ENCODE measurements around the gene TBPL1.

GRCh38 chr6:134010400-134010799 is 57.4 kb downstream of the TBPL1 start:
- TF ChIP-seq TAF1 (IDR thresholded peaks at IDR 0.05; ENCODE audit: low read depth, low read length) = no peak
- TF ChIP-seq POLR2AphosphoS5 (IDR thresholded peaks at IDR 0.05; ENCODE audit: low read depth, low read length) = no peak
- no peak for TF ChIP-seq POLR2A (IDR thresholded peaks at IDR 0.05; ENCODE audit: low read depth, low read length)
- no peak for TF ChIP-seq SPI1 (IDR thresholded peaks at IDR 0.05; ENCODE audit: low read depth, low read length)
- no peak for TF ChIP-seq POU2F2 (IDR thresholded peaks at IDR 0.05; ENCODE audit: low read depth, low read length)
- TF ChIP-seq PAX5 (IDR thresholded peaks at IDR 0.05; ENCODE audit: insufficient read depth, low read length, severe bottlenecking) = no peak

All from GM12891 (cell line).